H9 (cell line): Measurements from ENCODE around the gene FARSB. TPM values are rescaled to one million over a fixed set of nuclear protein-coding genes. Genes with fewer than 3 reads are reported as not detected.

Source experiments
- DNase-seq: peaks from one replicate; pipeline ENCODE4 v3.0.0-alpha.2; 2017
- H2AFZ ChIP-seq: one replicate; pipeline ENCODE4 v1.6.1; 2013; ENCODE audit warnings: mild to moderate bottlenecking, low read length, control low read depth, moderate library complexity
- H2AK5ac ChIP-seq: 2 replicates; pipeline ENCODE4 v1.6.1; 2013; ENCODE audit warnings: low read length, control low read depth, mixed read lengths; ENCODE audit not compliant: insufficient read length
- H2BK120ac ChIP-seq: one replicate; pipeline ENCODE4 v1.6.1; 2013; ENCODE audit warnings: low read depth, mild to moderate bottlenecking, low read length, control low read depth, inconsistent platforms; ENCODE audit not compliant: poor library complexity, severe bottlenecking
- H2BK12ac ChIP-seq: 2 replicates; pipeline ENCODE4 v1.6.1; 2013; ENCODE audit warnings: low read length, control low read depth, mixed read lengths, low read depth; ENCODE audit not compliant: insufficient read length
- H2BK15ac ChIP-seq: 2 replicates; pipeline ENCODE4 v1.6.1; 2013; ENCODE audit warnings: low read depth, low read length, control low read depth
- H2BK20ac ChIP-seq: one replicate; pipeline ENCODE4 v1.6.1; 2013; ENCODE audit warnings: low read depth, mild to moderate bottlenecking, low read length, control low read depth, inconsistent platforms; ENCODE audit not compliant: poor library complexity, severe bottlenecking
- H2BK5ac ChIP-seq: 2 replicates; pipeline ENCODE4 v1.6.1; 2013; ENCODE audit warnings: low read length, control low read depth, mixed read lengths; ENCODE audit not compliant: insufficient read length
- H3K14ac ChIP-seq: 2 replicates; pipeline ENCODE4 v1.6.1; 2013; ENCODE audit warnings: low read length, control low read depth; ENCODE audit not compliant: insufficient read depth
- H3K18ac ChIP-seq: 2 replicates; pipeline ENCODE4 v1.6.1; 2013; ENCODE audit warnings: low read depth, mild to moderate bottlenecking, mixed read lengths, low read length, control low read depth; ENCODE audit not compliant: insufficient read length
- H3K23ac ChIP-seq: 2 replicates; pipeline ENCODE4 v1.6.1; 2013; ENCODE audit warnings: low read length, control low read depth, mixed read lengths, low read depth; ENCODE audit not compliant: insufficient read length
- H3K23me2 ChIP-seq: 2 replicates; pipeline ENCODE4 v1.6.1; 2013; ENCODE audit warnings: low read depth, mild to moderate bottlenecking, mixed read lengths, low read length, control low read depth; ENCODE audit not compliant: insufficient read length, poor library complexity, severe bottlenecking
- H3K27ac ChIP-seq: 2 replicates; pipeline ENCODE4 v1.5.1; 2013; ENCODE audit warnings: low read length, control low read depth, mixed read lengths, low read depth; ENCODE audit not compliant: insufficient read length
- H3K27me3 ChIP-seq: 2 replicates; pipeline ENCODE4 v1.6.1; 2013; ENCODE audit warnings: low read length, control low read depth, inconsistent platforms; ENCODE audit not compliant: insufficient read depth
- H3K4ac ChIP-seq: 2 replicates; pipeline ENCODE4 v1.6.1; 2013; ENCODE audit warnings: low read depth, mild to moderate bottlenecking, control low read depth, inconsistent platforms, low read length, moderate library complexity
- H3K4me1 ChIP-seq: 2 replicates; pipeline ENCODE4 v1.6.1; 2013; ENCODE audit warnings: low read length, control low read depth, inconsistent platforms; ENCODE audit not compliant: insufficient read depth
- H3K4me2 ChIP-seq: 2 replicates; pipeline ENCODE4 v1.6.1; 2013; ENCODE audit warnings: low read length, control low read depth, mixed read lengths; ENCODE audit not compliant: insufficient read length, insufficient read depth
- H3K56ac ChIP-seq: 2 replicates; pipeline ENCODE4 v1.6.1; 2013; ENCODE audit warnings: low read depth, mild to moderate bottlenecking, mixed read lengths, low read length, control low read depth; ENCODE audit not compliant: insufficient read length
- H3K79me1 ChIP-seq: 2 replicates; pipeline ENCODE4 v1.6.1; 2013; ENCODE audit warnings: low read depth, mild to moderate bottlenecking, moderate library complexity, low read length, control low read depth, inconsistent platforms; ENCODE audit not compliant: insufficient read depth, poor library complexity, severe bottlenecking
- H3K79me2 ChIP-seq: 2 replicates; pipeline ENCODE4 v1.6.1; 2013; ENCODE audit warnings: low read length, control low read depth, inconsistent platforms; ENCODE audit not compliant: insufficient read depth
- H3K9ac ChIP-seq: 2 replicates; pipeline ENCODE4 v1.6.1; 2013; ENCODE audit warnings: low read length, control low read depth, mixed read lengths; ENCODE audit not compliant: insufficient read length; ENCODE audit errors: extremely low read depth
- H3K9me3 ChIP-seq: one replicate; pipeline ENCODE4 v1.6.1; 2013; ENCODE audit warnings: low read depth, low read length, inconsistent platforms; ENCODE audit not compliant: control insufficient read depth
- H3T11ph ChIP-seq: one replicate; pipeline ENCODE4 v1.6.1; 2013; ENCODE audit warnings: mild to moderate bottlenecking, low read length, control low read depth, inconsistent platforms
- H4K20me1 ChIP-seq: one replicate; pipeline ENCODE4 v1.6.1; 2013; ENCODE audit not compliant: control insufficient read depth, insufficient read length, insufficient read depth
- H4K5ac ChIP-seq: 2 replicates; pipeline ENCODE4 v1.6.1; 2013; ENCODE audit warnings: low read depth, mild to moderate bottlenecking, mixed read lengths, low read length, control low read depth; ENCODE audit not compliant: insufficient read length
- H4K8ac ChIP-seq: replicated peaks from 2 replicates; pipeline ENCODE4 v1.6.1; 2013; ENCODE audit warnings: low read length, control low read depth, mixed read lengths, low read depth; ENCODE audit not compliant: insufficient read length
- H4K91ac ChIP-seq: 2 replicates; pipeline ENCODE4 v1.6.1; 2013; ENCODE audit warnings: low read depth, mild to moderate bottlenecking, moderate library complexity, mixed read lengths, low read length, control low read depth; ENCODE audit not compliant: insufficient read length
- H3K27ac Mint-ChIP-seq, 3 experiments: 2 replicates in 2 of 3; 3 replicates in 1 of 3; pipeline ENCODE4 v1.8.0; 2020 to 2021; ENCODE audit warnings: mixed read lengths in 3 of 3, mild to moderate bottlenecking in 1 of 3, moderate library complexity in 1 of 3
- H3K27me3 Mint-ChIP-seq: 2 replicates; pipeline ENCODE4 v1.8.0; 2021; ENCODE audit warnings: low read depth, mild to moderate bottlenecking, moderate library complexity, mixed read lengths
- H3K36me3 Mint-ChIP-seq, 3 experiments: 2 replicates in 2 of 3; 3 replicates in 1 of 3; pipeline ENCODE4 v1.8.0; 2020 to 2021; ENCODE audit warnings: low read depth in 3 of 3, mixed read lengths in 3 of 3; ENCODE audit not compliant: insufficient read depth in 1 of 3
- H3K4me1 Mint-ChIP-seq, 2 experiments: 2 replicates each; pipeline ENCODE4 v1.8.0; 2020; ENCODE audit warnings: mixed read lengths in 2 of 2
- H3K4me3 Mint-ChIP-seq, 2 experiments: 2 replicates in 1 of 2; 3 replicates in 1 of 2; pipeline ENCODE4 v1.8.0; 2020 to 2021; ENCODE audit warnings: mild to moderate bottlenecking in 2 of 2, mixed read lengths in 2 of 2, moderate library complexity in 1 of 2
- H3K9me3 Mint-ChIP-seq, 2 experiments: 2 replicates in 1 of 2; 3 replicates in 1 of 2; pipeline ENCODE4 v1.8.0; 2020; ENCODE audit warnings: mild to moderate bottlenecking in 2 of 2, mixed read lengths in 2 of 2, moderate library complexity in 1 of 2
- CTCF ChIP-seq: fragments of 200-600 bp; sonication (generic); conservative IDR thresholded peaks from 3 replicates; pipeline ENCODE4 v1.8.0; 2021; ENCODE audit warnings: antibody characterized with exemption, mild to moderate bottlenecking
- WGBS: extraction: QIAGEN DNeasy Blood & Tissue Kit; methylation state at CpG from one replicate; pipeline ENCODE4 v1.1.7; 2013; ENCODE audit warnings: missing lambda C conversion rate, low lambda C conversion rate, mixed read lengths; ENCODE audit not compliant: insufficient read length; ENCODE audit errors: extremely low coverage; 5-methylcytosine and 5-hydroxymethylcytosine counted together
- total RNA-seq: library from RNA; stranded (reverse); gene quantifications from 2 replicates; pipeline ENCODE4 v1.2.1, GENCODE V29; 2021

FARSB gene
- total RNA-seq, 1 experiment from 2014 or later: 32.1 TPM

- Mint-ChIP-seq H3K9me3 (peaks cover 4 to 6% of the 10 kb centered on the region in 2 experiments; a peak in 3 of 5 replicates), H3K4me1 (0 out of 4 replicates have a peak, but pooled peaks cover 0 to 4% of the 10 kb centered on the region in 2 experiments), H3K27ac (no peak overlapping the region), H3K27me3 (no peaks in the 10 kb centered on the region), H3K36me3 (peaks cover 18 to 44% (median 40%) of the 10 kb centered on the region in 3 experiments), H3K4me3 (no peak overlapping the region)
- Histone ChIP-seq H2BK20ac (no peak overlapping the region), H2BK5ac (no peak overlapping the region), H3K23me2 (no peaks in the 10 kb centered on the region), H2BK12ac (no peak overlapping the region), H3K56ac (no peak overlapping the region), H3K27ac (no peak overlapping the region), H3K14ac (no peak overlapping the region), H2BK15ac (no peak overlapping the region), H3K27me3 (no peaks in the 10 kb centered on the region), H4K91ac (no peak overlapping the region), H3K4me1 (no peaks in the 10 kb centered on the region), H4K8ac (no peak overlapping the region), H2BK120ac (no peak overlapping the region), H3K79me1 (no peaks in the 10 kb centered on the region), H3T11ph (no peak overlapping the region), H3K4ac (no peak overlapping the region), H2AK5ac (no peak overlapping the region), H3K9me3 (no peaks in the 10 kb centered on the region), H3K4me2 (no peak overlapping the region), H3K23ac (no peak overlapping the region), H4K5ac (no peak overlapping the region), H3K18ac (no peak overlapping the region), H3K9ac (no peak overlapping the region), H4K20me1 (no peaks in the 10 kb centered on the region), H3K79me2 (no peaks in the 10 kb centered on the region; the same call in 1 of the 2 replicates), H2AFZ (no peak overlapping the region)
- no peak for DNase-seq
- no peak for TF ChIP-seq CTCF
- no CpG with 5 or more reads among the region's 1 CpG for WGBS
Observed at GRCh38 chr2:222594679-222595078, 61.2 kb downstream of the FARSB start.
